Stimulated activated naive B cell treated with anti-CD40 and anti-IgM and Interleukin-4, amounts not matched to agents 10 μg/mL and 1 μg/mL and 100 μg/mL, for 72 hours (primary cell): ENCODE results near the gene GRPEL1.

Experiments
- ATAC-seq, 2 donors: fragments of 150-1000 bp; cut with Tn5 transposase; replicated peaks; 2 replicates each; pipeline ENCODE4 v1.10.0; 2021; ENCODE audit warnings: moderate library complexity in 1 of 2
- DNase-seq: peaks from one replicate; pipeline ENCODE4 v3.0.0; 2021
- H3K27ac Mint-ChIP-seq: one replicate; pipeline ENCODE4 v1.8.0; 2022; ENCODE audit warnings: mild to moderate bottlenecking, mixed read lengths
- H3K27me3 Mint-ChIP-seq, 2 donors: one replicate each; pipeline ENCODE4 v1.8.0; 2022; ENCODE audit warnings: mixed read lengths in 2 of 2
- H3K36me3 Mint-ChIP-seq, 2 donors: one replicate each; pipeline ENCODE4 v1.8.0; 2022; ENCODE audit warnings: mixed read lengths in 2 of 2, mild to moderate bottlenecking in 1 of 2
- H3K4me1 Mint-ChIP-seq, 2 donors: one replicate each; pipeline ENCODE4 v1.8.0; 2022; ENCODE audit warnings: mixed read lengths in 2 of 2, mild to moderate bottlenecking in 1 of 2
- H3K4me3 Mint-ChIP-seq, 2 donors: one replicate each; pipeline ENCODE4 v1.8.0; 2022; ENCODE audit warnings: mild to moderate bottlenecking in 2 of 2, mixed read lengths in 2 of 2, moderate library complexity in 1 of 2
- H3K9me3 Mint-ChIP-seq, 2 donors: one replicate each; pipeline ENCODE4 v1.8.0; 2022; ENCODE audit warnings: mixed read lengths in 2 of 2, mild to moderate bottlenecking in 1 of 2

GRPEL1 gene

GRCh38 chr4:7066006-7066405 lies 1.9 kb downstream of the GRPEL1 start:
- H3K36me3 Mint-ChIP-seq: peaks cover 18 to 42% of the 10 kb centered on the region in 2 donors

GRCh38 chr4:7063362-7063761 lies 4.5 kb downstream of the GRPEL1 start:
- Mint-ChIP-seq H3K4me3 (no peak overlapping the region), H3K27ac (no peak overlapping the region), H3K36me3 (peaks cover 19 to 50% of the 10 kb centered on the region in 2 donors), H3K4me1 (peaks cover 17 to 33% of the 10 kb centered on the region in 2 donors), H3K9me3 (no peaks in the 10 kb centered on the region), H3K27me3 (no peaks in the 10 kb centered on the region)
- DNase-seq (no peak), ATAC-seq (no peak)

More at GRCh38 chr4:7066006-7066405, 1.9 kb downstream of the GRPEL1 start:
- Mint-ChIP-seq H3K27me3 (peaks cover 3 to 4% of the 10 kb centered on the region in 2 donors), H3K9me3 (no peaks in the 10 kb centered on the region), H3K4me1 (peaks cover 24 to 48% of the 10 kb centered on the region in 2 donors), H3K4me3 (peak overlapping the region; percentile 25 to 41), H3K27ac (peak overlapping the region; percentile 53)
- DNase-seq (no peak), ATAC-seq (no peak)

GRCh38 chr4:7062816-7063215 lies 5.0 kb downstream of the GRPEL1 start:
- no peak overlapping the region for H3K27ac Mint-ChIP-seq
- no peaks in the 10 kb centered on the region for H3K27me3 Mint-ChIP-seq
- peaks cover 19 to 31% of the 10 kb centered on the region in 2 donors for H3K4me1 Mint-ChIP-seq
- peaks cover 20 to 54% of the 10 kb centered on the region in 2 donors for H3K36me3 Mint-ChIP-seq
- H3K4me3 Mint-ChIP-seq: no peak overlapping the region
- ATAC-seq (no peak), DNase-seq (no peak)
- no peaks in the 10 kb centered on the region for H3K9me3 Mint-ChIP-seq

DNA sequence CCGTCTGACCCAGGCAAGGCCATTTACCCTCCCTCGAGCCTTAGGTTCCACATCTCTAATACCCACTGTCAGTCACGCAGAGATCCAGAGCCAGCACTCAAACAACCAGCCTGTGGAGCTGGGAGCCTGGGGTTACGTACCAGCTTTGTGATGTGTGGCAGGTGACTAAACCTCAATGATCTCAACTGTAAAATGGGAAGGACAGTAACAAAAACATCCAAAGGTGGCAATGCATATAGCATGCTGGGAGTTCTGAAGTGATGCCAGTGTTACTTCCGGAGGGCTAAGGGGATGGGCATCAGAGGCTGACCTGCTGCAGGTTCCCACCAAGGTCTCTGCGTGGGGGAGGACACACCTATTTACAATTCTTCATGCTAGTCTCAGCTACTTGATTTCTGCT lies 6.0 kb downstream of the GRPEL1 start:
- Mint-ChIP-seq H3K4me3 (no peak overlapping the region), H3K9me3 (no peaks in the 10 kb centered on the region), H3K27me3 (no peaks in the 10 kb centered on the region), H3K27ac (no peak overlapping the region), H3K4me1 (peaks cover 14 to 24% of the 10 kb centered on the region in 2 donors), H3K36me3 (peaks cover 15 to 49% of the 10 kb centered on the region in 2 donors)
- ATAC-seq (no peak), DNase-seq (no peak)

DNA sequence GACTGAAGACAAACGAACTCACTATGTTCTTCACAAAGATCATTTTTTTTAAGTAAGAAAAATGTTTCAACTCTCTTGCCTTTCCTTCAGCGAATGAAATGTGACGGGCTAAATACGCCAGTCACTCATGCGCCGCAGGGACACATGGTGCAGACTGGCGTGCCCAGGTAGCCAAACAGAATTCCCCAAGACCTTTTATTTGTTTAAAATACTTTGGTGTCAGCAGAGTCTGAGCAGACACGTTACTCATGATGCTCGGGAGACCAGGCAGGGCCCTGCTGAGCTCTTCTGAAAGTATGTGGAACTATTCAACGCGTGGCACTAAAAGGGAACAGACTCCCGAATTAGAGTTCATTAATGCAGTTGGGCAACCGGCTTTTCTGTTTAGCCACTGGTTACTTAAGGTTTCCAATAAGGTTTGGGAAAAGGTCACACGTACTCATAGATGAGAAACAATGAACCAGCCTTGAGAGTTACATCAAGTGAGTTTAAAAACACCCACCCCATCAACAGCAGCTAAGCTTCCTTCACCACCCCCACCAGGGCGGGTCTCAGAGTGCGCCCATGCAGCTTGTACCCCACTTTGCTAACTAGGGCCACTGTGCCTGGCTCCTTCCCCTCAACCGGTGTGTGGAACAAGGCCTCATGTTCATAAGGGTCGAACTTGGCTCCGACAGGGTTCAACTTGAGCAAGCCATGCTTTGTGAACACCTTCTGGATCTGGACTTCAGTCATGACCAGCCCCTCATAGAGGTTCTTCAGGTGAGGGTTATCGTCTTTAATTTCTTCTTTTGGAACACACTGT lies 7.3 kb downstream of the GRPEL1 start:
- Mint-ChIP-seq H3K4me3 (no peak overlapping the region), H3K27ac (peak overlapping the region; percentile 80), H3K36me3 (peaks cover 19 to 55% of the 10 kb centered on the region in 2 donors), H3K9me3 (no peaks in the 10 kb centered on the region), H3K4me1 (peaks cover 11 to 14% of the 10 kb centered on the region in 2 donors), H3K27me3 (no peaks in the 10 kb centered on the region)
- DNase-seq (no peak), ATAC-seq (no peak)

- H3K36me3 Mint-ChIP-seq: peaks cover 17 to 52% of the 10 kb centered on the region in 2 donors
Measured at GRCh38 chr4:7059662-7060061, 8.2 kb downstream of the GRPEL1 start.

DNA sequence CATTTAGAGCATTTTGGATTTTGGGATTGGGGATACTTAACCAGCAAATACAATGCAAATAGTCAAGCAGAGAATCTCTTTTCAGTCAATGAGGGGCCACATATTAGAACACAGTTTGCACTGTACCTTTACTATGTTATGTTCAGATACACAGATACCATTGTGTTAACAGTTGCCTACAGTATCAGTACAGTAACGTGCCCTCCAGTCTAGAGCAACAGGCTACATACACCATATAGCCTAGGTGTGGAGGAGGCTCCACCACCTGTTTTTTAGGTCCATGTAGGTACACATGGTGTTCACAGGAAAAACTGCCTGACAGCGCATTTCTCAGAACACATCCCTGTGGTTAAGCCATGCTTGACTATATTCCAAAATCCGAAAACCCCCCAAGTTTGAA lies 9.1 kb downstream of the GRPEL1 start:
- Mint-ChIP-seq H3K4me3 (no peak overlapping the region), H3K36me3 (peaks cover 24 to 57% of the 10 kb centered on the region in 2 donors), H3K27ac (no peak overlapping the region), H3K9me3 (no peaks in the 10 kb centered on the region), H3K4me1 (peaks cover 8% of the 10 kb centered on the region in 2 donors), H3K27me3 (no peaks in the 10 kb centered on the region)
- ATAC-seq: no peak
- no peak for DNase-seq

More at GRCh38 chr4:7059662-7060061, 8.2 kb downstream of the GRPEL1 start:
- Mint-ChIP-seq H3K4me3 (no peak overlapping the region), H3K4me1 (peaks cover 6 to 8% of the 10 kb centered on the region in 2 donors), H3K9me3 (no peaks in the 10 kb centered on the region), H3K27ac (no peak overlapping the region), H3K27me3 (no peaks in the 10 kb centered on the region)
- DNase-seq: no peak
- no peak for ATAC-seq

- DNase-seq: no peak
- Mint-ChIP-seq H3K9me3 (no peaks in the 10 kb centered on the region), H3K4me3 (no peak overlapping the region), H3K36me3 (peaks cover 22 to 33% of the 10 kb centered on the region in 2 donors), H3K27ac (peak overlapping the region; percentile 25), H3K4me1 (peaks cover 15 to 21% of the 10 kb centered on the region in 2 donors), H3K27me3 (no peaks in the 10 kb centered on the region)
- no peak for ATAC-seq
Measured at GRCh38 chr4:7055990-7056325, 11.9 kb downstream of the GRPEL1 start.

GRCh38 chr4:7055111-7055989 lies 12.5 kb downstream of the GRPEL1 start:
- Mint-ChIP-seq H3K36me3 (peaks cover 22 to 29% of the 10 kb centered on the region in 2 donors), H3K27ac (no peak overlapping the region), H3K9me3 (no peaks in the 10 kb centered on the region), H3K4me1 (peaks cover 15 to 21% of the 10 kb centered on the region in 2 donors), H3K4me3 (no peak overlapping the region), H3K27me3 (no peaks in the 10 kb centered on the region)
- ATAC-seq (no peak), DNase-seq (no peak)

GRCh38 chr4:7054106-7054880 lies 13.6 kb downstream of the GRPEL1 start:
- Mint-ChIP-seq H3K9me3 (no peaks in the 10 kb centered on the region), H3K36me3 (peaks cover 23 to 29% of the 10 kb centered on the region in 2 donors), H3K4me1 (peaks cover 21 to 27% of the 10 kb centered on the region in 2 donors), H3K27ac (peak overlapping the region; percentile 71), H3K27me3 (no peaks in the 10 kb centered on the region), H3K4me3 (no peak overlapping the region)
- ATAC-seq (no peak), DNase-seq (no peak)

- ATAC-seq: peak; percentile 23 to 41
- no peak for DNase-seq
- Mint-ChIP-seq H3K36me3 (peaks cover 26 to 29% of the 10 kb centered on the region in 2 donors), H3K27me3 (no peaks in the 10 kb centered on the region), H3K4me1 (peaks cover 21 to 22% of the 10 kb centered on the region in 2 donors), H3K9me3 (no peaks in the 10 kb centered on the region), H3K4me3 (no peak overlapping the region), H3K27ac (peak overlapping the region; percentile 80)
Measured at GRCh38 chr4:7052923-7053715, 14.7 kb downstream of the GRPEL1 start.

GRCh38 chr4:7052313-7052712 lies 15.6 kb downstream of the GRPEL1 start:
- H3K27ac Mint-ChIP-seq: peak overlapping the region; percentile 14
- no peak overlapping the region for H3K4me3 Mint-ChIP-seq
- H3K27me3 Mint-ChIP-seq: no peaks in the 10 kb centered on the region
- no peaks in the 10 kb centered on the region for H3K9me3 Mint-ChIP-seq
- H3K4me1 Mint-ChIP-seq: peaks cover 25 to 27% of the 10 kb centered on the region in 2 donors
- no peak for DNase-seq
- H3K36me3 Mint-ChIP-seq: peaks cover 27 to 28% of the 10 kb centered on the region in 2 donors
- ATAC-seq: no peak

DNA sequence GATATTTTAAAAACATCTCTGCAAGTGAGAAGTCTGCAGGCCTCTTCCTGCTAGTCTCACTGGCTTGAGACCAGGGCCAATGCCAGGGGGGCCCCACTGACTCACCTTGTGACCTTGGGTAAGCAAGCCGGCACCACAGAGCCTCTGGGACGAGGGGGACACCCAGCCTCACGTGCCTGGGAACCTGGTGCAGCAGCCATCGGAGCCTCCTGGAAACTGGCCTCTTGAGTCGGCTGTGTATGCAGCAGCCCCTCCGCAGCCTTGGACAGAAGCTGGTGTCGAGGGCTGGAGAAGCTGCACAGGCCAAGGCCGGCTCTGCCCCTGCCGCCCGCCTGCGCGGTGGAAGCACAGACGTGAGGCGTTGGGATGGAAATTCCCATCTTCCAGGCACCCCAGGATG lies 16.0 kb downstream of the GRPEL1 start:
- H3K36me3 Mint-ChIP-seq: peaks cover 28 to 31% of the 10 kb centered on the region in 2 donors
- H3K4me1 Mint-ChIP-seq: peaks cover 29 to 31% of the 10 kb centered on the region in 2 donors
- no peak for ATAC-seq
- DNase-seq: no peak
- no peak overlapping the region for H3K27ac Mint-ChIP-seq
- H3K27me3 Mint-ChIP-seq: no peaks in the 10 kb centered on the region
- H3K4me3 Mint-ChIP-seq: no peak overlapping the region
- no peaks in the 10 kb centered on the region for H3K9me3 Mint-ChIP-seq
